Femur (tissue), 1 donor: ENCODE results near the gene RHOA.

Source experiments
- DNase-seq: peaks from one replicate; pipeline ENCODE4 v3.0.0-alpha.2; 2017

Gene RHOA

DNA sequence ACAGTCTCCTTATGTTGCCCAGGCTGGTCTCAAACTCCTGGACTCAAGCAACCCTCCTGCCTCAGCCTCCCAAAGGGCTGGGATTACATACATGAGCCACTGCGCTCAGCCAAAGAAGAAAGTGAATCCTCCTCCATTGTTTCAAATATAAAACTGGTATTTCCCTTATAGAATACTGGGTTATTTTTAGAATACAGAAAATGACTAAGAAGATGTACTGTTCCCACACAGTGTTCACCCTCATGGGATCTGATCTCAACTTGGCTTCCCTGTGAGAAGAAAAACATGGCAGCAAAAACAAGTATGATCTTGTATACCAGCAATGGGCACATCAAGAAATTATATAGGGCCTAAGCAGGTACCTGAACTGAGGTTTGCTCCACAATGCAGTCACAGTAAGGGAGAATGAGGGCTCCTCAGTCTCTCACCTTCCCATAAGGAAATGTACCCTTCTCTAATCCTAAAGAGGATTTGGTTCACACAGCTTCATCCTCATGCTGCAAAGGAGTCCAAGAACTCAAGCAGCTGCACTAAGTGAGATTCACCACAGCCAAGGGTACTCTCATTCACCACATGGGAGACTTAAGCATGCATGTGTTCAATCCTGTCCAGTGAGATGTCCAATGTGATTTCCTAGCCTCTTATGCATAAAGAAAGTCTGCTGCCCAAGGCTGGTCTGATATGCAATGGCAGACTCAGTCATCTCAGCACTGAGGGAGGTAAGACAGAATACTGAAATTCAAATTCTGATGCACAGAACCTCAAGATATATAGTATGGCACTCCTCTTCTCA lies 97.7 kb downstream of the RHOA start:
- DNase-seq, result no peak

DNA sequence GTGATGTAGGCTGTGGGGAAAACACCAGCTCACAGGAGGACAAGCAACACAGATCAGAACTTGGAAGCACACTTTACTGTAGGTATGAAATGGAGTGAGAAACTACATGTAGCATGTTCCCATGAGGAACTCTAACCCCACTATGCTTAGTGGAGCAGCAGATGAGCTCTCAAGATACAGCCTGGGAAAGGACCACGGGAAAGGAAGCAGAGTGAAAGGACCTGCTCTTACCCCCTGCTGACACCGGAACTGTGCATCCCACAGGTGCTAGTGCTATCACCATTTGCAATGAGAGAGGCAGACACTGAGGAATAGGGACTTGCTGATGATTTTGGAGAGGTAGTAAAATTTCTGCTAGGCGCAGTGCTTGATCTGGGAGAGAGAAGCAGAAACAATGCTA lies 100.5 kb downstream of the RHOA start:
- DNase-seq, result no peak

DNA sequence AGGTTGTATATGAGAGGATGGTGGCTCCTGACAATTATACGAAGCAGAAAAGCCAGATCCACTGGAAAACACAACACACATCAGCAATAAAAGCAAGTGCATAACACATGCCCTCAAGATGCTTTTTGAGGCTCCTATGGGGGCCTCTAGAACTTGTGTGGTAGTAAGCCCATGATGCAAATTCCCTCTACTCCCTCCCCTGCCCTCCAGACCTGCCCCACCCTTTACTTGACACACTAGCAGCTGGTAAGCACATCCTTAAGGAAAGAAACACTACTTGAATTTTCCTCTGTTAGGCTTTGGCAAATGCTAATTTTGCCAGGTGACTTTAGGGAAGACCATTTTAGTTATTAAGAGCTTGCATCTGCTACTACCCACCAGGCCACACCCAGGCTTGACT lies 101.1 kb downstream of the RHOA start:
- no peak for DNase-seq
